MM.1S (cell line): ENCODE results near the gene DTD1.

Source experiments
- DNase-seq: peaks from one replicate; pipeline ENCODE4 v3.0.0-alpha.2; 2015
- H2AFZ ChIP-seq: fragments of 300-600 bp; sonication (generic); 2 replicates; pipeline ENCODE4 v1.6.0; 2016; ENCODE audit warnings: antibody characterized with exemption, low read length
- H3F3A ChIP-seq: fragments of 300-600 bp; sonication (generic); 2 replicates; pipeline ENCODE4 v1.6.1; 2016; ENCODE audit warnings: mild to moderate bottlenecking, antibody characterized with exemption, low read length, moderate library complexity, mixed read lengths; ENCODE audit not compliant: insufficient read depth
- H3K27ac ChIP-seq: fragments of 300-600 bp; sonication (generic); 2 replicates; pipeline ENCODE4 v1.5.1; 2016; ENCODE audit warnings: mild to moderate bottlenecking, low read length
- H3K27me3 ChIP-seq: fragments of 300-600 bp; sonication (generic); replicated peaks from 2 replicates; pipeline ENCODE4 v1.6.0; 2016; ENCODE audit warnings: low read length; ENCODE audit not compliant: insufficient read depth
- H3K36me3 ChIP-seq: fragments of 300-600 bp; sonication (generic); replicated peaks from 2 replicates; pipeline ENCODE4 v1.6.1; 2016; ENCODE audit warnings: mild to moderate bottlenecking, low read length, mixed read lengths; ENCODE audit not compliant: insufficient read depth
- H3K4me1 ChIP-seq: fragments of 300-600 bp; sonication (generic); 2 replicates; pipeline ENCODE4 v1.6.1; 2016; ENCODE audit warnings: low read length, mixed read lengths
- H3K4me2 ChIP-seq: fragments of 300-600 bp; sonication (generic); 2 replicates; pipeline ENCODE4 v1.6.0; 2016; ENCODE audit warnings: low read depth, low read length
- H3K4me3 ChIP-seq: fragments of 300-600 bp; sonication (generic); 2 replicates; pipeline ENCODE4 v1.5.1; 2016; ENCODE audit warnings: low read length, mixed read lengths
- H3K79me2 ChIP-seq: fragments of 300-600 bp; sonication (generic); 2 replicates; pipeline ENCODE4 v1.6.1; 2016; ENCODE audit warnings: mixed run types, low read length, mixed read lengths
- H3K9ac ChIP-seq: fragments of 300-600 bp; sonication (generic); 2 replicates; pipeline ENCODE4 v1.6.1; 2016; ENCODE audit warnings: low read length, mixed read lengths
- H3K9me2 ChIP-seq: fragments of 300-600 bp; sonication (generic); replicated peaks from 2 replicates; pipeline ENCODE4 v1.6.1; 2016; ENCODE audit warnings: mild to moderate bottlenecking, low read length, mixed read lengths; ENCODE audit not compliant: insufficient read depth
- H3K9me3 ChIP-seq: fragments of 300-600 bp; sonication (generic); replicated peaks from 2 replicates; pipeline ENCODE4 v1.6.1; 2016; ENCODE audit warnings: mild to moderate bottlenecking, low read length, mixed read lengths; ENCODE audit not compliant: insufficient read depth
- H4K20me1 ChIP-seq: fragments of 300-600 bp; sonication (generic); 2 replicates; pipeline ENCODE4 v1.6.1; 2016; ENCODE audit warnings: mild to moderate bottlenecking, low read length, moderate library complexity, mixed read lengths; ENCODE audit not compliant: insufficient read depth
- EZH2 ChIP-seq: fragments of 300-600 bp; sonication (generic); optimal IDR thresholded peaks from 2 replicates; pipeline ENCODE3; 2017; ENCODE audit warnings: low read depth, mild to moderate bottlenecking, antibody characterized with exemption, low read length, mixed read lengths
- EZH2phosphoT487 ChIP-seq: fragments of 300-600 bp; sonication (generic); IDR thresholded peaks from 2 replicates; pipeline ENCODE4 v1.6.1; 2018; ENCODE audit warnings: antibody characterized with exemption, low read length
- TF ChIP-seq, protein P1 (sequence below): fragments of 300-600 bp; sonication (generic); IDR thresholded peaks from 2 replicates; pipeline ENCODE4 v1.5.1; 2016; ENCODE audit warnings: antibody characterized with exemption, low read length, mixed read lengths

DTD1 gene

DNA sequence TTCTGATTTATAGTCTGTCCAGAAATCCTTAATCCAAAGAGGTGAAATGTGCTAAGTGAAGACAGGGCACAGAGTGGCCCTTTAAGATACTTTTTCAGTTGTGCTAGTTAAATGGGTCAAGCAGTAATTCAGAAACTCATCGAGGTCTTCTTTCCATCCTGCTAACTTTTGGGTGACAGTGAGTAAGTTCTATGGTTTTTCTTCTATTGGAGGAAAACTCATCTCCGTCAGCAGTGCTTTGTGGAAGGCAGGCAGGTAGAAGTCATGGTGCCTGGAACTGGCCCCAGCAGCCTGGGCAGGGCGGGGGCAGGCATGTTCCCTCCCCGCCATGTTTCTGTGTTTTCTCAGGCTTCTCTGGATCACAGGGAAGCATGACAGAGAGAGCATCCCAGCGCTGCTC, 159.2 kb downstream of the DTD1 start:
- no peaks in the 10 kb centered on the region for H3K9me2 ChIP-seq
- no peak overlapping the region for H3K27ac ChIP-seq
- no peak overlapping the region for H3K4me3 ChIP-seq
- H4K20me1 ChIP-seq: no peaks in the 10 kb centered on the region
- H3F3A ChIP-seq: peaks cover 21% of the 10 kb centered on the region
- no peaks in the 10 kb centered on the region for H3K36me3 ChIP-seq
- TF ChIP-seq EZH2: no peak
- TF ChIP-seq, protein P1, sequence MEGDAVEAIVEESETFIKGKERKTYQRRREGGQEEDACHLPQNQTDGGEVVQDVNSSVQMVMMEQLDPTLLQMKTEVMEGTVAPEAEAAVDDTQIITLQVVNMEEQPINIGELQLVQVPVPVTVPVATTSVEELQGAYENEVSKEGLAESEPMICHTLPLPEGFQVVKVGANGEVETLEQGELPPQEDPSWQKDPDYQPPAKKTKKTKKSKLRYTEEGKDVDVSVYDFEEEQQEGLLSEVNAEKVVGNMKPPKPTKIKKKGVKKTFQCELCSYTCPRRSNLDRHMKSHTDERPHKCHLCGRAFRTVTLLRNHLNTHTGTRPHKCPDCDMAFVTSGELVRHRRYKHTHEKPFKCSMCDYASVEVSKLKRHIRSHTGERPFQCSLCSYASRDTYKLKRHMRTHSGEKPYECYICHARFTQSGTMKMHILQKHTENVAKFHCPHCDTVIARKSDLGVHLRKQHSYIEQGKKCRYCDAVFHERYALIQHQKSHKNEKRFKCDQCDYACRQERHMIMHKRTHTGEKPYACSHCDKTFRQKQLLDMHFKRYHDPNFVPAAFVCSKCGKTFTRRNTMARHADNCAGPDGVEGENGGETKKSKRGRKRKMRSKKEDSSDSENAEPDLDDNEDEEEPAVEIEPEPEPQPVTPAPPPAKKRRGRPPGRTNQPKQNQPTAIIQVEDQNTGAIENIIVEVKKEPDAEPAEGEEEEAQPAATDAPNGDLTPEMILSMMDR: no peak
- no peak for TF ChIP-seq EZH2phosphoT487
- H3K27me3 ChIP-seq: no peaks in the 10 kb centered on the region
- H3K4me2 ChIP-seq: no peak overlapping the region
- no peaks in the 10 kb centered on the region for H3K9me3 ChIP-seq
- H2AFZ ChIP-seq: no peak overlapping the region
- H3K4me1 ChIP-seq: peaks cover 23% of the 10 kb centered on the region
- no peak for DNase-seq
- no peak overlapping the region for H3K9ac ChIP-seq
- H3K79me2 ChIP-seq: no peaks in the 10 kb centered on the region

DNA sequence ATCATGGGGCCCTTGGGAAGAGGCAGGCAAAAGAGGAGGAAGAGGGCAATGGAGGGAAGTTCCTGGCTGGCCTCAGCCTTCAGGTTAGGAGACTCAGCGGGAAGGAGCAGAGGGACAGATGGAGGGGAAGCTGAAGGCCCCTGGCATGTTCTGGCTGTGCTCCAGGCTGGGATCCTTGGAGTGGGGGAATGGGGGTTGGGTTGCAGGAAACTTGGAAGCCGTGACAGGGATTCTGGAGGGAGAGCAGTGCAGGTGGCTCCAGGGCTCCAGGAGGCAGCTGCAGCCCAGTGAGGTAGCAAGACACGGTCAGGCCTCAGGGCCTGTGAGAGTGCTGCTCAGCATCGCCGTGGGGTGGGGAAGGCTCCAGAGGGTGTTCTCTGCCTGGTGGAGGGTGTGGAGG, 161.1 kb downstream of the DTD1 start:
- Histone ChIP-seq H3K4me2 (no peak overlapping the region), H3K27me3 (no peaks in the 10 kb centered on the region), H3K9me2 (no peaks in the 10 kb centered on the region), H3K36me3 (no peaks in the 10 kb centered on the region), H3K4me3 (no peak overlapping the region), H3K27ac (no peak overlapping the region), H2AFZ (no peak overlapping the region), H3K9ac (no peak overlapping the region), H4K20me1 (no peaks in the 10 kb centered on the region), H3K79me2 (no peaks in the 10 kb centered on the region), H3F3A (peaks cover 27% of the 10 kb centered on the region), H3K9me3 (no peaks in the 10 kb centered on the region), H3K4me1 (peaks cover 29% of the 10 kb centered on the region)
- no peak for DNase-seq
- no peak for TF ChIP-seq EZH2phosphoT487
- TF ChIP-seq EZH2: no peak
- TF ChIP-seq, protein P1: no peak

DNA sequence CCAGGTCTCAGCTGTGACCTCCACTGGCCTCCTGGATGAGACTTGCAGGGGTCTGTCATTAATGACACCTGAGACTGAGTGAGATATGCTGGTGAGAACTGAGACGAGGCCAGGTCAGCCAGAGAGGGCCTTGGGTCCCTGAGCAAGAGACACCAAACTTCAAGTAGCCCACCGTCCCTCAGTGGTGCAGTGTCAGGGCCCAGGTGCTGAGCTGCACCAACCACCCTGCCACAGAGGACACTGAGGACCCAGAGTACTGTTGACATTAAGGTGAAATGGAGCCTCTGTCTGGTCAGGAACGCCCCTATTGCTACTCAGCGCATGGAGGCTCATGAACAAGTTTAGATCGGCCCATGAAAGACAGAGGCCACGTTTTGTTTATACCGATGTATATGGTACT, 161.7 kb downstream of the DTD1 start:
- peaks cover 31% of the 10 kb centered on the region for H3F3A ChIP-seq
- no peaks in the 10 kb centered on the region for H4K20me1 ChIP-seq
- no peak overlapping the region for H2AFZ ChIP-seq
- DNase-seq: no peak
- H3K4me2 ChIP-seq: no peak overlapping the region
- H3K27me3 ChIP-seq: no peaks in the 10 kb centered on the region
- no peak overlapping the region for H3K9ac ChIP-seq
- TF ChIP-seq EZH2phosphoT487 (no peak), EZH2 (no peak)
- TF ChIP-seq, protein P1: no peak
- H3K27ac ChIP-seq: no peak overlapping the region
- peaks cover 33% of the 10 kb centered on the region for H3K4me1 ChIP-seq
- no peaks in the 10 kb centered on the region for H3K79me2 ChIP-seq
- H3K9me2 ChIP-seq: no peaks in the 10 kb centered on the region
- no peaks in the 10 kb centered on the region for H3K9me3 ChIP-seq
- no peaks in the 10 kb centered on the region for H3K36me3 ChIP-seq
- no peak overlapping the region for H3K4me3 ChIP-seq
